HepG2 (cell line): ENCODE measurements around the gene SEC31B. TPM values are rescaled to one million over a fixed set of nuclear protein-coding genes. Genes with fewer than 3 reads are reported as not detected.

Experiments used
- ATAC-seq: fragments of 200-7000 bp; cut with Tn5 transposase; 3 replicates; pipeline ENCODE4 v1.9.1; 2020; ENCODE audit warnings: mild to moderate bottlenecking, moderate library complexity
- BruUV-seq: library from RNA; stranded (reverse); fragments of 400-500 nt; replicated peaks from 2 replicates; lab custom pipeline; 2021; lab: Mats Ljungman, UMichigan
- CTCF ChIA-PET: fragments of 300-600 bp; formaldehyde crosslinking; extraction: SDS; loops from one replicate; lab custom pipeline; 2021; ENCODE audit warnings: low total read pairs, inconsistent platforms, low intra/inter-chr PET ratio; lab: Yijun Ruan, JAX
- POLR2A ChIA-PET: fragments of 350-600 bp; sonication (Branson Sonifier 250); formaldehyde crosslinking; loops from one replicate; lab custom pipeline; 2020; ENCODE audit warnings: antibody characterized with exemption, inconsistent platforms; lab: Yijun Ruan, JAX
- DNase-seq: peaks from one replicate; pipeline ENCODE4 v3.0.0-alpha.2; 2015; ENCODE audit warnings: low spot score
- FAIRE-seq: peaks from 3 replicates; lab custom pipeline; 2011; peaks lifted over from hg19 to GRCh38; lab: Jason Lieb, UNC
- H2AFZ ChIP-seq: one replicate; pipeline ENCODE4 v1.6.1; 2011; ENCODE audit warnings: low read length, inconsistent platforms
- H3K27ac ChIP-seq: fragments of 300-600 bp; 3 replicates; pipeline ENCODE4 v1.8.0; 2011; ENCODE audit warnings: mixed run types, mild to moderate bottlenecking, mixed read lengths, low read length, inconsistent platforms; ENCODE audit not compliant: insufficient read depth; ENCODE audit errors: extremely low read length
- H3K27me3 ChIP-seq, 2 experiments: fragments of 200-600 bp in 1 of 2; 2 replicates in 1 of 2; 3 replicates in 1 of 2; pipeline versions ENCODE4 v1.6.0 to v1.8.0; 2011; ENCODE audit warnings: low read length in 2 of 2, mild to moderate bottlenecking in 2 of 2, moderate library complexity in 2 of 2, inconsistent platforms in 1 of 2; ENCODE audit not compliant: insufficient read depth in 2 of 2, control insufficient read depth in 1 of 2
- H3K36me3 ChIP-seq, 2 experiments: fragments of 200-600 bp in 1 of 2; replicated peaks in 1 of 2; 2 replicates in 1 of 2; 3 replicates in 1 of 2; pipeline versions ENCODE4 v1.5.1 to v1.8.0; 2011; ENCODE audit warnings: low read length in 2 of 2, inconsistent platforms in 1 of 2; ENCODE audit not compliant: insufficient read depth in 2 of 2, control insufficient read depth in 1 of 2
- H3K4me1 ChIP-seq: 2 replicates; pipeline ENCODE4 v1.5.1; 2012; ENCODE audit warnings: low read length, inconsistent platforms; ENCODE audit not compliant: insufficient read depth
- H3K4me2 ChIP-seq: 2 replicates; pipeline ENCODE4 v1.6.0; 2011; ENCODE audit warnings: low read depth, low read length, inconsistent platforms
- H3K4me3 ChIP-seq, 3 experiments: fragments of 200-600 bp in 1 of 3; sonication (generic), shearing (Covaris generic) in 1 of 3; replicated peaks in 1 of 3; 2 replicates each; pipeline ENCODE4 v1.5.1; 2011 to 2016; ENCODE audit warnings: low read length in 3 of 3, inconsistent platforms in 2 of 3, low read depth in 2 of 3, mild to moderate bottlenecking in 2 of 3, control low read depth in 1 of 3, mixed read lengths in 1 of 3; ENCODE audit not compliant: insufficient read depth in 1 of 3
- H3K79me2 ChIP-seq: one replicate; pipeline ENCODE4 v1.6.1; 2011; ENCODE audit warnings: low read length, inconsistent platforms; ENCODE audit not compliant: insufficient read depth
- H3K9ac ChIP-seq: 2 replicates; pipeline ENCODE4 v1.6.0; 2011; ENCODE audit warnings: mild to moderate bottlenecking, low read depth, low read length, inconsistent platforms; ENCODE audit not compliant: insufficient read depth
- H3K9me3 ChIP-seq: 2 replicates; pipeline ENCODE4 v1.5.1; 2012; ENCODE audit warnings: mild to moderate bottlenecking, low read length
- H4K20me1 ChIP-seq: 2 replicates; pipeline ENCODE4 v1.6.0; 2011; ENCODE audit warnings: inconsistent platforms, mild to moderate bottlenecking, low read length, moderate library complexity; ENCODE audit not compliant: insufficient read depth
- ARID4A ChIP-seq: sonication (generic); formaldehyde crosslinking; IDR thresholded peaks from 2 replicates; pipeline ENCODE4 v1.5.0; 2020; ENCODE audit warnings: mild to moderate bottlenecking, missing genetic modification reagents, borderline replicate concordance
- CHCHD3 ChIP-seq: sonication (generic); formaldehyde crosslinking; IDR thresholded peaks from 2 replicates; pipeline ENCODE4 v1.8.0; 2022; ENCODE audit warnings: mild to moderate bottlenecking, missing genetic modification reagents, moderate library complexity
- DMAP1 ChIP-seq: IDR thresholded peaks from 2 replicates; pipeline ENCODE4 v1.6.1; 2016
- HOXA3 ChIP-seq: sonication (generic); formaldehyde crosslinking; IDR thresholded peaks from 2 replicates; pipeline ENCODE4 v1.5.0; 2020; ENCODE audit warnings: missing genetic modification reagents
- HOXA7 ChIP-seq: sonication (generic); formaldehyde crosslinking; IDR thresholded peaks from 2 replicates; pipeline ENCODE4 v1.8.1; 2022; ENCODE audit warnings: mild to moderate bottlenecking, missing genetic modification reagents, moderate library complexity
- KDM3A ChIP-seq: IDR thresholded peaks from 2 replicates; pipeline ENCODE4 v1.6.1; 2018; ENCODE audit warnings: low read depth, missing compliant biosample characterization
- MAFF ChIP-seq: IDR thresholded peaks from 2 replicates; pipeline ENCODE4 v1.6.1; 2011; ENCODE audit warnings: low read depth, low read length, improper control_type of control experiment
- MAFG ChIP-seq: sonication (generic); formaldehyde crosslinking; IDR thresholded peaks from 2 replicates; pipeline ENCODE4 v1.5.1; 2020; ENCODE audit warnings: mild to moderate bottlenecking, missing genetic modification reagents
- MBNL3 ChIP-seq: fragments of 250-450 bp; sonication (Bioruptor Pico); conservative IDR thresholded peaks from 2 replicates; pipeline ENCODE4 v1.8.0; 2022; ENCODE audit warnings: mild to moderate bottlenecking, inconsistent platforms
- MED8 ChIP-seq: sonication (generic); formaldehyde crosslinking; IDR thresholded peaks from 2 replicates; pipeline ENCODE4 v1.8.1; 2023; ENCODE audit warnings: mild to moderate bottlenecking, missing genetic modification reagents; ENCODE audit not compliant: insufficient replicate concordance
- MNT ChIP-seq: fragments of 450-650 bp; IDR thresholded peaks from 2 replicates; pipeline ENCODE4 v1.6.1; 2016
- MXI1 ChIP-seq: IDR thresholded peaks from 3 replicates; pipeline ENCODE4 v1.6.1; 2012; ENCODE audit warnings: low read depth, low read length, inconsistent platforms, borderline replicate concordance
- NBN ChIP-seq: fragments of 450-650 bp; conservative IDR thresholded peaks from 2 replicates; pipeline ENCODE4 v1.6.1; 2017
- SKI ChIP-seq: fragments of 450-650 bp; IDR thresholded peaks from one replicate; pipeline ENCODE4 v1.6.1; 2018; ENCODE audit warnings: mild to moderate bottlenecking; ENCODE audit not compliant: partially characterized antibody
- ZFY ChIP-seq: sonication (generic); formaldehyde crosslinking; IDR thresholded peaks from 2 replicates; pipeline ENCODE4 v1.4.0; 2020; ENCODE audit warnings: missing genetic modification reagents
- ZNF333 ChIP-seq: sonication (generic); formaldehyde crosslinking; IDR thresholded peaks from 2 replicates; pipeline ENCODE4 v1.4.0; 2020; ENCODE audit warnings: mild to moderate bottlenecking, missing genetic modification reagents, borderline replicate concordance
- ZNF605 ChIP-seq: sonication (generic); formaldehyde crosslinking; IDR thresholded peaks from 2 replicates; pipeline ENCODE4 v1.8.0; 2022; ENCODE audit warnings: mild to moderate bottlenecking, missing genetic modification reagents
- ZNF670 ChIP-seq: sonication (generic); formaldehyde crosslinking; IDR thresholded peaks from 2 replicates; pipeline ENCODE4 v1.8.0; 2022; ENCODE audit warnings: mild to moderate bottlenecking, missing genetic modification reagents, borderline replicate concordance
- ZNF776 ChIP-seq: sonication (generic); formaldehyde crosslinking; IDR thresholded peaks from 2 replicates; pipeline ENCODE4 v1.4.0; 2020; ENCODE audit warnings: mild to moderate bottlenecking, missing genetic modification reagents
- WGBS: methylation state at CpG from one replicate; pipeline ENCODE4 v1.1.6; 2017; ENCODE audit warnings: low lambda C conversion rate; 5-methylcytosine and 5-hydroxymethylcytosine counted together
- in situ Hi-C: cut with HindIII; loops from 2 replicates; pipeline ENCODE4 v1.10.0; 2017; ENCODE audit warnings: low pct_unique_long_range_greater_than_20kb; ENCODE audit not compliant: extremely low pct_ligation_motif_present
- intact Hi-C: fragments of 100-400 bp; cut with micrococcal nuclease; formaldehyde crosslinking; loops from one replicate; pipeline ENCODE4 v1.10.0; 2022; ENCODE audit not compliant: unreplicated experiment
- polyA plus RNA-seq, 8 experiments: library from polyadenylated mRNA; depleted of rRNA in 3 of 8; stranded (reverse) in 7 of 8; unstranded in 1 of 8; fragments of >200 nt; fragmentation: Illumina TruSeq in 4 of 8; extraction: Trizol in 4 of 8; gene quantifications; 2 replicates each; pipeline versions ENCODE4 v1.2.1 to v1.2.3, GENCODE V29; 2011 to 2016; ENCODE audit warnings: low read depth in 4 of 8, missing spikeins in 1 of 8, mixed read lengths in 1 of 8; ENCODE audit not compliant: insufficient read depth in 1 of 8
- total RNA-seq, 5 experiments: library from RNA; depleted of rRNA; stranded (reverse); fragments of >200 nt; fragmentation: Illumina TruSeq; extraction: Trizol; gene quantifications; 2 replicates each; pipeline ENCODE4 v1.2.3, GENCODE V29; 2016; ENCODE audit warnings: low read depth in 1 of 5

Gene SEC31B
- total and polyA plus RNA-seq, 2 of the 13 experiments (the other 11 are each of a cell fraction or from before 2014, with no cell fraction given), result 2.0 to 8.3 TPM

GRCh38 chr10:100438674-100439315, 80.9 kb downstream of the SEC31B start:
- no peak overlapping the region for H3K27ac ChIP-seq
- intact Hi-C loops (no loop called here), in situ Hi-C loops (loop anchor here (5.0 kb wide), 1 partner anchor 69 kb away; no protein-coding TSS in a partner anchor)
- BruUV-seq, result no TSS peak
- ATAC-seq, result no peak
- no peaks in the 10 kb centered on the region for H3K79me2 ChIP-seq
- ChIA-PET CTCF (no interaction called here), POLR2A (no interaction called here)
- WGBS, result 57% methylated on average over 6 of the region's 6 CpGs
- H3K27me3 ChIP-seq, result no peaks in the 10 kb centered on the region
- H3K9ac ChIP-seq, result no peak overlapping the region
- no peak for FAIRE-seq
- no peaks in the 10 kb centered on the region for H3K36me3 ChIP-seq
- no peak overlapping the region for H3K4me3 ChIP-seq
- no peaks in the 10 kb centered on the region for H3K4me1 ChIP-seq
- no peaks in the 10 kb centered on the region for H3K9me3 ChIP-seq
- H4K20me1 ChIP-seq, result no peaks in the 10 kb centered on the region
- H2AFZ ChIP-seq, result no peak overlapping the region
- TF ChIP-seq ZNF776, result no peak
- no peak for TF ChIP-seq MAFF
- TF ChIP-seq ZNF605 (CRISPR knock-in tag), result no peak
- no peak for TF ChIP-seq CHCHD3 (CRISPR knock-in tag)
- TF ChIP-seq HOXA3, result no peak
- TF ChIP-seq ARID4A, result no peak
- TF ChIP-seq MBNL3 (CRISPR knock-in tag), result no peak
- TF ChIP-seq MED8 (CRISPR knock-in tag), result no peak
- no peak for TF ChIP-seq ZFY (CRISPR knock-in tag)
- TF ChIP-seq NBN, result no peak
- no peak for TF ChIP-seq MXI1
- no peak for TF ChIP-seq MNT
- no peak for TF ChIP-seq ZNF670 (CRISPR knock-in tag)
- TF ChIP-seq SKI, result no peak
- TF ChIP-seq KDM3A (CRISPR knock-in tag), result no peak
- TF ChIP-seq DMAP1 (CRISPR knock-in tag), result no peak
- no peak for TF ChIP-seq ZNF333 (CRISPR knock-in tag)
- no peak for TF ChIP-seq MAFG (CRISPR knock-in tag)
- no peak for TF ChIP-seq HOXA7 (CRISPR knock-in tag)
- no peak for DNase-seq
- no peak overlapping the region for H3K4me2 ChIP-seq
